Loucy (cell line): ENCODE data around the gene CSF1R.

ENCODE experiments used
- EZH2phosphoT487 ChIP-seq: fragments of 200-600 bp; IDR thresholded peaks from 2 replicates; pipeline ENCODE4 v1.6.1; 2018; ENCODE audit warnings: antibody characterized with exemption, mild to moderate bottlenecking, moderate library complexity, borderline replicate concordance
- TF ChIP-seq, protein P1 (sequence below): fragments of 200-600 bp; sonication (generic); conservative IDR thresholded peaks from 2 replicates; pipeline ENCODE4 v1.5.1; 2014; ENCODE audit warnings: mild to moderate bottlenecking, antibody characterized with exemption, low read length

DNA sequence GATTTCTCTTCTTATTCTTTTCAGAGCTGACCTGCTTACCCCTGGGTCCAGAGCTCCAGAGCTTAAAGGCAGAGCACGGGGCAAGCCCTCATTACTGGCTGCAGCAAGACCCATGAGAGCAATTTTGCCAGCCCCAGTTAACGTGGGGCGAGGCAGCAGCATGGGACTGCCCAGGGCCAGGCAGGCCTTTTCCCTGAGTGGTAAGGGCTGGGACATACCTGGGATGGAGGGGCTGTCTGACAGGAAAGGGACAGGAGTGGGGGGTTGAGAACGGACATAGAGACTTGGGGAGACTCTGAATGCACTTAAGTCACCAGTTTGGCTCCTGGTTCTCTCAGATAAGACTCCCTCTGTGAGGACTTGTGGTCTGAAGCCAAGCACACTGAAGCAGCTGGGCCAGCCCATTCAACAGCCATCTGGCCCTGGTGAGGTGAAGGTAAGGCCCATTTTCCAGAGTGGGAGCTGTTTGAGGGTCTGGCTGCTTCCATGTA lies 59.6 kb downstream of the CSF1R start:
- TF ChIP-seq, protein P1, sequence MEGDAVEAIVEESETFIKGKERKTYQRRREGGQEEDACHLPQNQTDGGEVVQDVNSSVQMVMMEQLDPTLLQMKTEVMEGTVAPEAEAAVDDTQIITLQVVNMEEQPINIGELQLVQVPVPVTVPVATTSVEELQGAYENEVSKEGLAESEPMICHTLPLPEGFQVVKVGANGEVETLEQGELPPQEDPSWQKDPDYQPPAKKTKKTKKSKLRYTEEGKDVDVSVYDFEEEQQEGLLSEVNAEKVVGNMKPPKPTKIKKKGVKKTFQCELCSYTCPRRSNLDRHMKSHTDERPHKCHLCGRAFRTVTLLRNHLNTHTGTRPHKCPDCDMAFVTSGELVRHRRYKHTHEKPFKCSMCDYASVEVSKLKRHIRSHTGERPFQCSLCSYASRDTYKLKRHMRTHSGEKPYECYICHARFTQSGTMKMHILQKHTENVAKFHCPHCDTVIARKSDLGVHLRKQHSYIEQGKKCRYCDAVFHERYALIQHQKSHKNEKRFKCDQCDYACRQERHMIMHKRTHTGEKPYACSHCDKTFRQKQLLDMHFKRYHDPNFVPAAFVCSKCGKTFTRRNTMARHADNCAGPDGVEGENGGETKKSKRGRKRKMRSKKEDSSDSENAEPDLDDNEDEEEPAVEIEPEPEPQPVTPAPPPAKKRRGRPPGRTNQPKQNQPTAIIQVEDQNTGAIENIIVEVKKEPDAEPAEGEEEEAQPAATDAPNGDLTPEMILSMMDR: no peak
- no peak for TF ChIP-seq EZH2phosphoT487
